ENCODE results near the gene UTS2B. TPM values are rescaled to one million over a fixed set of nuclear protein-coding genes. Genes with fewer than 3 reads are reported as not detected.

Gene UTS2B
- total RNA-seq, 2 experiments from 2014 or later = not detected

GRCh38 chr3:191292243-191293015, 37.9 kb downstream of the UTS2B start:
- Mint-ChIP-seq H3K4me1 (ENCODE audit: low read depth) (peaks cover 10% of the 10 kb centered on the region), H3K9me3 (no peaks in the 10 kb centered on the region), H3K27me3 (no peaks in the 10 kb centered on the region), H3K27ac (no peak overlapping the region), H3K4me3 (no peak overlapping the region), H3K36me3 (ENCODE audit: low read depth) (no peaks in the 10 kb centered on the region)
- Histone ChIP-seq H3K9me3 (ENCODE audit: control insufficient read depth in 1 of 2, insufficient read depth in 1 of 2, low read length in 2 of 2) (no peaks in the 10 kb centered on the region), H3K4me3 (ENCODE audit: low read length) (no peak overlapping the region), H3K27me3 (ENCODE audit: control insufficient read depth in 1 of 2, insufficient read depth in 2 of 2, low read length in 2 of 2) (no peaks in the 10 kb centered on the region), H3K27ac (ENCODE audit: low read depth in 1 of 2, low read length in 2 of 2) (no peak overlapping the region), H3K4me1 (ENCODE audit: insufficient read depth, low read length) (no peaks in the 10 kb centered on the region), H3K36me3 (ENCODE audit: insufficient read depth, low read length) (no peaks in the 10 kb centered on the region)
- TF ChIP-seq, protein P1, sequence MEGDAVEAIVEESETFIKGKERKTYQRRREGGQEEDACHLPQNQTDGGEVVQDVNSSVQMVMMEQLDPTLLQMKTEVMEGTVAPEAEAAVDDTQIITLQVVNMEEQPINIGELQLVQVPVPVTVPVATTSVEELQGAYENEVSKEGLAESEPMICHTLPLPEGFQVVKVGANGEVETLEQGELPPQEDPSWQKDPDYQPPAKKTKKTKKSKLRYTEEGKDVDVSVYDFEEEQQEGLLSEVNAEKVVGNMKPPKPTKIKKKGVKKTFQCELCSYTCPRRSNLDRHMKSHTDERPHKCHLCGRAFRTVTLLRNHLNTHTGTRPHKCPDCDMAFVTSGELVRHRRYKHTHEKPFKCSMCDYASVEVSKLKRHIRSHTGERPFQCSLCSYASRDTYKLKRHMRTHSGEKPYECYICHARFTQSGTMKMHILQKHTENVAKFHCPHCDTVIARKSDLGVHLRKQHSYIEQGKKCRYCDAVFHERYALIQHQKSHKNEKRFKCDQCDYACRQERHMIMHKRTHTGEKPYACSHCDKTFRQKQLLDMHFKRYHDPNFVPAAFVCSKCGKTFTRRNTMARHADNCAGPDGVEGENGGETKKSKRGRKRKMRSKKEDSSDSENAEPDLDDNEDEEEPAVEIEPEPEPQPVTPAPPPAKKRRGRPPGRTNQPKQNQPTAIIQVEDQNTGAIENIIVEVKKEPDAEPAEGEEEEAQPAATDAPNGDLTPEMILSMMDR (IDR thresholded peaks at IDR 0.05) = no peak
- no peak for ATAC-seq (ENCODE audit: poor library complexity)
- POLR2A ChIA-PET = no interaction called here
- intact Hi-C loops (cut with DNase I, micrococcal nuclease) = no loop called here
- CTCF ChIA-PET = no interaction called here
- DNase-seq = no peak

GRCh38 chr3:191290311-191291025, 39.9 kb downstream of the UTS2B start:
- H3K9me3 ChIP-seq (ENCODE audit: control insufficient read depth in 1 of 2, insufficient read depth in 1 of 2, low read length in 2 of 2) = no peaks in the 10 kb centered on the region
- peak overlapping the region; percentile 6 for H3K4me3 Mint-ChIP-seq
- ChIA-PET POLR2A (interaction anchor here (1.0 kb wide), 1 partner anchor 38 kb away, joined by 5 read pairs; no protein-coding TSS in a partner anchor), CTCF (interaction anchor here (1.1 kb wide), 1 partner anchor 37 kb away, joined by 3 read pairs; no protein-coding TSS in a partner anchor)
- peak overlapping the region; percentile 6 for H3K27ac Mint-ChIP-seq
- ATAC-seq (ENCODE audit: poor library complexity) (no peak), DNase-seq (peak in 2 of 14 experiments; percentile 12 to 50)
- no peaks in the 10 kb centered on the region for H3K27me3 ChIP-seq (ENCODE audit: control insufficient read depth in 1 of 2, insufficient read depth in 2 of 2, low read length in 2 of 2)
- TF ChIP-seq, protein P1 (IDR thresholded peaks at IDR 0.05) = no peak
- no peaks in the 10 kb centered on the region for H3K36me3 Mint-ChIP-seq (ENCODE audit: low read depth)
- no peaks in the 10 kb centered on the region for H3K36me3 ChIP-seq (ENCODE audit: insufficient read depth, low read length)
- no peaks in the 10 kb centered on the region for H3K9me3 Mint-ChIP-seq
- H3K27ac ChIP-seq (ENCODE audit: low read depth in 1 of 2, low read length in 2 of 2) = no peak overlapping the region
- no peaks in the 10 kb centered on the region for H3K4me1 ChIP-seq (ENCODE audit: insufficient read depth, low read length)
- no peak overlapping the region for H3K4me3 ChIP-seq (ENCODE audit: low read length)
- H3K27me3 Mint-ChIP-seq = no peaks in the 10 kb centered on the region
- H3K4me1 Mint-ChIP-seq (ENCODE audit: low read depth) = peaks cover 10% of the 10 kb centered on the region
- intact Hi-C loops (cut with DNase I, micrococcal nuclease) = no loop called here

- CTCF ChIA-PET = no interaction called here
- POLR2A ChIA-PET = no interaction called here
- no peak for ATAC-seq (ENCODE audit: poor library complexity)
Observed at GRCh38 chr3:191283400-191283799, 46.9 kb downstream of the UTS2B start.

More at GRCh38 chr3:191283400-191283799, 46.9 kb downstream of the UTS2B start:
- H3K27ac ChIP-seq (ENCODE audit: low read depth in 1 of 2, low read length in 2 of 2) = no peak overlapping the region
- H3K36me3 ChIP-seq (ENCODE audit: insufficient read depth, low read length) = no peaks in the 10 kb centered on the region
- H3K9me3 ChIP-seq (ENCODE audit: control insufficient read depth in 1 of 2, insufficient read depth in 1 of 2, low read length in 2 of 2) = no peaks in the 10 kb centered on the region
- Mint-ChIP-seq H3K27me3 (peaks cover 9% of the 10 kb centered on the region), H3K4me3 (no peak overlapping the region), H3K4me1 (ENCODE audit: low read depth) (no peaks in the 10 kb centered on the region), H3K36me3 (ENCODE audit: low read depth) (no peaks in the 10 kb centered on the region), H3K27ac (no peak overlapping the region), H3K9me3 (no peaks in the 10 kb centered on the region)
- no peak for DNase-seq
- H3K4me3 ChIP-seq (ENCODE audit: low read length) = no peak overlapping the region
- TF ChIP-seq, protein P1 (IDR thresholded peaks at IDR 0.05) = no peak
- H3K27me3 ChIP-seq (ENCODE audit: control insufficient read depth in 1 of 2, insufficient read depth in 2 of 2, low read length in 2 of 2) = no peaks in the 10 kb centered on the region
- intact Hi-C loops (cut with DNase I, micrococcal nuclease) = no loop called here
- H3K4me1 ChIP-seq (ENCODE audit: insufficient read depth, low read length) = no peaks in the 10 kb centered on the region

Data from CD4-positive, alpha-beta T cell (primary cell).